Measurements from ENCODE around the gene NAALADL2.

The NAALADL2 gene

DNA sequence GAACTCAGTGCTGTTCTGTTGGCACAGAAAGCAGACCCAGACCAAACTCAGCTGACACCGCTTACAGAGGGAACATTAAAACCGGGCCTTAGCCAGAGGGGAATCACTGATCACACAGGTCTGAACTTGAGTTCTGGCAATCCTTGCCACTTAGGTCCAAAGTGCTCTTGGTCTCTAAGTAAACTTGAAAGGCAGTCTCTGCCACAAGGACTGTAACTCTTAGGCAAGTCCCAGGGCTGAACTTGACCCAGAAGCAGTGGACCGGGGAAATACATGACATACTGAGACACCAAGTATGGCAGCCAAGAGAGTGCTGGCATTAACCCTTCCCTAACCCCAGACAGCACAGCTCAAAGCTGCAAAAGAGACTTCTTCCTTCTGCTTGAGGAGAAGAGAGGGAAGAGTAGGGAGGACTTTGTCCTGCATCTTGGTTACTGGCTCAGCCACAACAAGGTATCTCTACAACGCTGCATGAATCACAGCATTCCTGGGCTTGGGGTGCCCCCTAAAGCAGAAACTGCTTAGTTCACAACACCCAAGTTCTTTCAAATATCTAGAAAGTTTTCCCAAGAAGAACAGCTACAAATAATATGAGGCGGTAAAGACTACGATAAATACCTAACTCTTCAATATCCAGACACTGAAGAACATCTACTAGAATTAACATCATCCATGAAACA, 32.5 kb downstream of the NAALADL2 start:
- no peak for DNase-seq

DNA sequence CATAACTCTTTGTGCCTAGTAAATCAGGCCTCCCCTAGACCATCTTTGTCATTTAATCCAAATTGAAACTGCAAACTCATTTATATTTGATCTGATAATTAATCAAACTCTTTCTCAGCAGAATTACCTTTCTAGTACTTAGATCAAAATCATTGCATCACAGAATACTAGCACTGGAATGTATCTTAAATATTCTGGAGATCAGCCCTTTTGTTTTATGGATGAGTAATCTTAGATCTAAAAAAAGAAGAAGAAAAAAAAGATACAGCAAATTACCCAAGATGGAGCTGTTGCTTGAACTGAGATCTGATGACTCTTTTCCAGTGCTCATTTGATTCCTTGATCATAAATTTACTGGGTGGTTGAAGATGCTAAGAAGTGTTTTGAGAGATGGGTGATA, 47.9 kb downstream of the NAALADL2 start:
- DNase-seq = no peak

DNA sequence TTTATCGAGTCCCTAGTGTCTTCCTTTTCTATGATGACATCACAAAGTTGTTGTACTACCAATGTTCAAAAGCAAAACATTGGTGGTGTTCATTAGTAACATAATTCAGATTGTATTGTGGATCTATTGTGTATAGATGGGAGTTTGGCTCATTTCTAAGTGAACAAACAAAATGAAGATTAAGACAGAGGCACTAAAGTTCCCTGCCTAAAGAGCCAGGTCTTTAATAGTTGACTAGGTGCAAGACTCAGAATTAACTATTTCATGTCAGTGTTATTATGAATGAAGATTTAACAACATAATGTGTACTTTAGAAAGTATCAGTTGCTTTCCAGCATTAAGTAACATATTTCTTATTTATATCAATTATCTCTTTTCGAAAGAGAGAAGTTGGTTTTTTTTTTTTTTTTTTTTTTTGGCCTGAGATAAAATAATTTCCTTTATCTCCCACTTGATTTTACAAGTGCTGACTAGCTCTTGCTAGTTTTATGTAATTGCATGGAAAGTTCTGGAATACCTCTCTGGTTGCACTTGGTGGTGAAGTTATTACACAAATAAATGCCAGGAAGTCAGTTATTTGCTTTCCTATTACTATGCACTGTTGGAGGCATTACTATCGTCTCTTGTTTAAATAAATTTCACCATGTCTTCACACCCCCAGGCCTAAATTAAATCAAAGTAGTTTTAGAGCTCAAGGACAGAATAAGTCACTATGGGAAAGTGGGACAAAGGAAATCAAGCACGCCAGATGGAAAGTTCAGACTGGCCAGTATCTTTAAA, 48.7 kb downstream of the NAALADL2 start:
- no peak for DNase-seq

- no peak for DNase-seq
Observed at GRCh38 chr3:174931473-174932353, 72.6 kb downstream of the NAALADL2 start.

DNA sequence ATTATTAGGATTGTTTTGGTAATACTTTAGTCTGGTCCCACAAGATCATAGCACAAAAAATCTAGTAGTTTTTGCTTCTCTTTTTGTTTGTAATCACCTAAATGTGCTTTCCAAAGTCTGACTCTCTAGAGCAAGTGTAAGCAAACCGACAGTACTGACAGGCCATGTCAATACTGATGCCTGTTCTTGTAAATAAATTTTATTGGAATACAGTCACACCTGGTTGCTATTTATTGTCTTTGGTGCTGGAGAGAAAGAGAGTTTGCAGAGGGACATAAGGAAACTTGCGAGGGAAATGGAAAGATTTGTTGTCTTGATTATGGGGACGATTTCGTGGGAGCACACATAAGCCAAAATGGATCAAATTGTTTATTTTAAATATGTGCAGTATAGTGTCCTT, 77.5 kb downstream of the NAALADL2 start:
- DNase-seq = no peak

- DNase-seq = no peak
Observed at GRCh38 chr3:174937478-174937877, 78.3 kb downstream of the NAALADL2 start.

DNA sequence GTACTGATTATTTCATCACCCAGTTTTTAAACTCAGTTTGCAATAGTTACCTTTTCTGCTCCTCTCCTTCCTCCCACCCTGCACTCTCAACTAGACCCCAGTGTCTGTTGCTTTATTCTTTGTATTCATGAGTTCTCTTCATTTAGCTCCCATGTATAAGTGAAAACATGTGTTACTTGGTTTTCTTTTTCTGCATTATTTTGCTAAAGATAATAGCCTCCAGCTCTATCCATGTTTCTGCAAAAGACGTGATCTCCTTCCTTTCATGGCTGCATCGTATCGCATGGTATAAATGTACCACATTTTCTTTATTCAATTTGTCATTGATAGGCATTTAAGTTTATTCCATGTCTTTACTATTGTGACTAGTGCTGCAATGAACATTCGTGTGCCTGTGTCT, 79.0 kb downstream of the NAALADL2 start:
- DNase-seq = no peak

GRCh38 chr3:174940151-174940550, 81.0 kb downstream of the NAALADL2 start:
- DNase-seq = no peak

- DNase-seq = no peak
Observed at GRCh38 chr3:174945276-174945675, 86.1 kb downstream of the NAALADL2 start.

GRCh38 chr3:174945951-174946350, 86.8 kb downstream of the NAALADL2 start:
- DNase-seq = no peak

GRCh38 chr3:174949523-174949922, 90.4 kb downstream of the NAALADL2 start:
- no peak for DNase-seq

- DNase-seq = no peak
Observed at GRCh38 chr3:174951034-174951433, 91.9 kb downstream of the NAALADL2 start.

- DNase-seq = no peak
Observed at GRCh38 chr3:174951498-174952005, 92.4 kb downstream of the NAALADL2 start.

GRCh38 chr3:174953068-174953467, 93.9 kb downstream of the NAALADL2 start:
- no peak for DNase-seq

DNA sequence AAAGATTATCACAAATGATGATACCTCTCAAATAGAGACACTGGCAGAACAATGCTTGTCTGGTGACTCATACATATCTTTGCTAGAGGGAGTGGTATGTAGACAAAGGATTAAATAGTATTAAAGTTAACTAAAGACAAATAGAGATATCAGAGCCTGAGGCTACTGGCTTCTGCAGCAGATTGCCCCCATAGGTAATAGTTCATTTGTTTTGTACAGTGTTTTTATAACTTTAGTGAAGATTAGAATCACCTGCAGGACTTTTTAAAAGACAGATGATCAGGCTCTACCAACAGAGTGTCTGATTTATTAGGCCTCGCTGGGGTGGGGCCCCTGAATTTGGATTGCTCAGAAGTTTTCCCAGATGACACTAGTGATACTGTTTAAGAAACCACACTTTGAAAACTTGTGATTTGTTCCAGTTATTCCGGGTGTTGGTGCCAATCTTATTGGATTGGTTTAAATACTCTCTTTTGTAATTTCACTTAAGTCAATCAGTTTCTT, 96.4 kb downstream of the NAALADL2 start:
- DNase-seq = no peak

GRCh38 chr3:174957081-174957480, 97.9 kb downstream of the NAALADL2 start:
- no peak for DNase-seq

DNA sequence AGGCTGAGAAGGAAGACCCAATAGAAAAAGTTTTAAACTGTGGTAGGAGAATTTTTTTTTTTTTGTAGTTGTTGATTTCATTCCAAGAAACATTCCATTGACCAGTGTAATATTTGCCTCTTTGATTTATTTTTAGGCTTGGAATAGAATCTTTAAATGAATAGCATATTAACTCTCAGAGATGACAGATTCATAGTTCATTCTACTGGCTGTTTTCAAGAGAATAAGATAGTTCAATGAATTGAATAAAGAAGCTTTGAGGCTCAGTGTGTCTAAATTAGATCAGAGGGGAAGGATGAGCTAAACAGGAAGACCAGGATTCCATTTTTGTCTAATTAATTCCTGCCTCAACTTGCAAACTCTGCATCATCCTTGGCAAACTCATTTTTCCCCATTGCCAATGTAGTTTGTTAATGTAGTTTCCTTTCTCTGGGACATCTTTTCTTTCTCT, 98.4 kb downstream of the NAALADL2 start:
- no peak for DNase-seq

DNA sequence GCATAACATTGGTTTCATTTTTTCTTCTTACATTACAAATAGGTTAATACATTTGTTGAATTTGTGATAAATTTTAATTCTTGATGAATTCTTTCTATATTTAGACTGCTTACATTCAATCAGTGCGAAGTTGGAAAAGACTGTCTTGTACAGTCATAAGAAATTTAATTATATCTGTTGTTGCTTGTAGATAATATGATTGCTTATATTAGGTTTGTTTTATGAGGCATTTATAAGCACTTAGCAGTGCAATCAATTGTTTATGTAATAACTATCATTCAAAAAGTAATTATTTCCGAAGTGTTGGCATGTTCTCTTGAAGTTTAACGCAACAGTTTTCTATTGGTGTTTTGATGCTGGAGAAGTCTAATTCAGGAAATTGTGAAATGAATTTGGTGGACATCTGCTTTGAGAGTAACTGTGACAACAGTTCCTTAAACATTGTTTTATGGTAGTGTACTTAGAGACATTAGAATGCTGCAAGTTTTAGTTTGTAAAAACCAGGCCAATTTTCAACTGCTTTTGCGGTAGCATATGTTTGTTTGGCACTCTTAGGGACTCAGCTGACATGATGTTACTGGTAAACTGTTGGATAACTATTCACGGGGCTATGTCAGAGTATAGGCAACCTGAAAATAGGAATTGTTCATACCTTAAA, 99.7 kb downstream of the NAALADL2 start:
- DNase-seq = no peak

DNA sequence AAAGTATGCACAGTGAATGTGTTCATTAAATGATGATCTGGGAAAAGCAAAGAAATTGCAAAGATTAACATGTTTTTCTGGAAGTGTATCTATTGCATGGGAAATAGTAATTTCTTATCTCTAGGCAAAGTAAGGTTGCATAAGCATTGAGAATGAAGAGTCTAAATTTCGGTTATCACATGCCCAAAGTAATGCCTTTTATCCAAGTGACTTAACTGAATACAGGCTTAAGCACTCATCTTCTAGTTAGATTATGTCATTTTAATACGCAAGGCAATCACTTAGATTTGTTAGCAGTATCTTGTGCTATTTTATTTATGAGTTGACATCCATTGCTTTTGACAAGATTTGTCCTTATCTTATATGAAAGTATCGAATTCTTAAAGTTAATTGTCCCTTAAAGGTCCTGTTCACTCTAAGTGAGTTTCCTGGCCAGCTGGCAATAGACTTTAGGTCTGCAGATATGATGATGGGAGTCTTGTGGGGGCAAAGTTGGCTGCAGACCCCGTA, 100.5 kb downstream of the NAALADL2 start:
- no peak for DNase-seq

DNA sequence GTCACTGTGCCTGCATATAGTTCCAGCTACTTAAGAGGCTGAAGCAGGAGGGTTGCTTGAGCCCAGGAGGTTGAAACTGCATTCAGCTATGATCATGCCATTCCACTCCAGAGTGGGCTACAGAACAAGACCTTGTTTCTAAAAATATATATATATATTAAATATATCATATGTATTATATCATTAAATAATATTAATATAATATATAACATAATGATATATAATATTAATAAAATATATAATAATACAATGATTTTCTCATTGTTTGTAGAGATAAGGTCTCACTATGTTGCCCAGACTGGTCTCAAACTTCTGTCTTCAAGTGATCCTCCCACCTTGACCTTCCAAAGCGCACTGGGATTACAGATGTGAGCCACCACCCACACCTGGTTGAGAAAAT, 101.8 kb downstream of the NAALADL2 start:
- no peak for DNase-seq

DNA sequence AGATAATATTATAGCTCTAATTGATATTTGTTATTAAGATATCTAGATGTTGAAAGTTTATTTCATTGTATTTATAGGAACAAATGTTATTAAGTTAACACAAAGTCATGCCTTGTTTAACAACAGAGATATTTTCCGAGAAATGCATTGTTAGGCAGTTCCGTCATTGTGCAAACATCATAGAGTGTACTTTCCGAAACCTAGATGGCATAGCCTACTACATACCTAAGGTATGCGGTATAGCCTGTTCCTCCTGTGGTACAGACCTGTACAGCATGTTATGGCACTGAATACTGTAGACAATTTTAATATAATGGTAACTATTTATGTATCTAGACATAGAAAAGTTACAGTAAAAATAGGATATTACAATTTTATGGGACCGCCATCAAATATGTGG, 114.3 kb downstream of the NAALADL2 start:
- no peak for DNase-seq

DNA sequence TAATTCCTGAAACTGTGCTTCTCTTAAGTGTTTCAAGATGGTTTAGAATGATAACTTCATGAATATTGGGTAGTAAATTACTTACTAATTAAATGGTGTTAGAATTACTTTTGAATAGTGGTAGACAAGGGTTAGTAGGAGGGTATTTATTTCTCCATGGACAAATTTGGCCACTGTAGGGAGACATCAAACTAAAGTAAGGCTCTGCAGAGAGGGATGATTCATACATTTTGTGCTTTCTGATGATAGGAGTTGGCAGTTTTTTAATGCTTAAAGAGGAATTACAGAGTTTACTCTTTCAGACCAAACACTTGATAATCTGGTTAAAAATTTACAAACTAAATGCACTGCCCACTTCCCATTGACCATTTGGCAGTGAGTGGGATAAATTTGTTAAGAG, 127.6 kb downstream of the NAALADL2 start:
- no peak for DNase-seq

Measured in SIG-M5 (cell line).